ENCODE data around the gene TSPAN18. TPM values are rescaled to one million over a fixed set of nuclear protein-coding genes. Genes with fewer than 3 reads are reported as not detected.
A peak's percentile ranks its signal among the peaks of the same experiment; 100 is the strongest.
"Not testable (repeated sequence)": the region's sequence is repeated elsewhere in the genome, so short reads cannot be mapped to it uniquely, and the experiment has no call there.

Gene TSPAN18
- total and polyA plus RNA-seq, 8 donors = 2.1 to 60.3 (median 11.0) TPM

GRCh38 chr11:44868021-44868420, 141.3 kb downstream of the TSPAN18 start:
- Histone ChIP-seq H3K27me3 (no peaks in the 10 kb centered on the region), H3K4me1 (peaks cover 0 to 32% (median 10%) of the 10 kb centered on the region in 4 donors), H3K9me3 (no peaks in the 10 kb centered on the region), H3K4me3 (no peak overlapping the region), H3K27ac (peak overlapping the region in 2 of 5 donors; percentile 54 to 65), H3K36me3 (no peaks in the 10 kb centered on the region)
- DNase-seq = no peak
- intact Hi-C loops (cut with DNase I; ENCODE audit: low total_unique reads) = no loop called here
- 81 to 96% (median 94%) methylated on average over 6 of the region's 6 CpGs for WGBS, 5 donors
- TF ChIP-seq POLR2A (IDR thresholded peaks at IDR 0.05) = no peak
- no peak for TF ChIP-seq POLR2AphosphoS5 (IDR thresholded peaks at IDR 0.05)
- no peak for TF ChIP-seq EP300 (IDR thresholded peaks at IDR 0.05)
- no peak for TF ChIP-seq CTCF (IDR thresholded peaks at IDR 0.05)

GRCh38 chr11:44868455-44869421, 142.0 kb downstream of the TSPAN18 start:
- no peak for DNase-seq
- intact Hi-C loops (cut with DNase I; ENCODE audit: low total_unique reads) = no loop called here
- Histone ChIP-seq H3K36me3 (no peaks in the 10 kb centered on the region), H3K4me3 (no peak overlapping the region), H3K4me1 (peaks cover 0 to 26% (median 5%) of the 10 kb centered on the region in 4 donors), H3K27me3 (no peaks in the 10 kb centered on the region), H3K9me3 (no peaks in the 10 kb centered on the region), H3K27ac (peak overlapping the region in 3 of 5 donors; percentile 25 to 65 (median 54))
- TF ChIP-seq POLR2AphosphoS5 (IDR thresholded peaks at IDR 0.05) = no peak
- TF ChIP-seq CTCF (IDR thresholded peaks at IDR 0.05) = no peak
- TF ChIP-seq POLR2A (IDR thresholded peaks at IDR 0.05) = no peak
- TF ChIP-seq EP300 (IDR thresholded peaks at IDR 0.05) = no peak
- 81 to 90% (median 85%) methylated on average over 14 of the region's 14 CpGs for WGBS, 5 donors

- no peaks in the 10 kb centered on the region for H3K9me3 ChIP-seq
- H3K4me1 ChIP-seq = peaks cover 0 to 25% (median 5%) of the 10 kb centered on the region in 4 donors
- no peak overlapping the region for H3K4me3 ChIP-seq
- H3K36me3 ChIP-seq = no peaks in the 10 kb centered on the region
- no peak for TF ChIP-seq POLR2AphosphoS5 (IDR thresholded peaks at IDR 0.05)
- no peak for TF ChIP-seq EP300 (IDR thresholded peaks at IDR 0.05)
- no peak for TF ChIP-seq CTCF (IDR thresholded peaks at IDR 0.05)
- TF ChIP-seq POLR2A (IDR thresholded peaks at IDR 0.05) = no peak
- DNase-seq = no peak
- intact Hi-C loops (cut with DNase I; ENCODE audit: low total_unique reads) = no loop called here
- H3K27me3 ChIP-seq = no peaks in the 10 kb centered on the region
- WGBS, 5 donors = 66 to 78% (median 68%) methylated on average over 3 of the region's 3 CpGs
- peak overlapping the region in 1 of 5 donors; percentile 65 for H3K27ac ChIP-seq
These were observed 143.4 kb downstream of the TSPAN18 start for GRCh38 chr11:44870181-44870580.

- WGBS, 5 donors = 76 to 86% (median 82%) methylated on average over 2 of the region's 2 CpGs
- no peak for TF ChIP-seq EP300 (IDR thresholded peaks at IDR 0.05)
- TF ChIP-seq CTCF (IDR thresholded peaks at IDR 0.05) = no peak
- TF ChIP-seq POLR2AphosphoS5 (IDR thresholded peaks at IDR 0.05) = no peak
- TF ChIP-seq POLR2A (IDR thresholded peaks at IDR 0.05) = no peak
- no peaks in the 10 kb centered on the region for H3K36me3 ChIP-seq
- H3K27me3 ChIP-seq = no peaks in the 10 kb centered on the region
- no peak overlapping the region for H3K4me3 ChIP-seq
- DNase-seq = no peak
- H3K9me3 ChIP-seq = no peaks in the 10 kb centered on the region
- peaks cover 0 to 22% (median 4%) of the 10 kb centered on the region in 4 donors for H3K4me1 ChIP-seq
- intact Hi-C loops (cut with DNase I; ENCODE audit: low total_unique reads) = no loop called here
- peak overlapping the region in 1 of 5 donors; percentile 65 for H3K27ac ChIP-seq
These were observed 143.9 kb downstream of the TSPAN18 start for GRCh38 chr11:44870615-44871176.

- H3K27me3 ChIP-seq; H3K9me3 ChIP-seq; H3K4me3 ChIP-seq; DNase-seq; H3K27ac ChIP-seq; intact Hi-C loops (cut with DNase I; ENCODE audit: low total_unique reads); H3K36me3 ChIP-seq: not testable (repeated sequence)
- whole genome bisulfite sequencing, 5 donors = 75 to 100% (median 81%) methylated on average over 3 of the region's 3 CpGs
- H3K4me1 ChIP-seq = peaks cover 0 to 15% (median 0%) of the 10 kb centered on the region in 4 donors
These were observed 144.9 kb downstream of the TSPAN18 start for GRCh38 chr11:44871682-44872081.

All from stomach (tissue), 9 donors.